ENCODE data around the gene IPO11. TPM values are rescaled to one million over a fixed set of nuclear protein-coding genes. Genes with fewer than 3 reads are reported as not detected.

The IPO11 gene
- total and polyA plus RNA-seq, 2 experiments from 2014 or later: 18.7 to 64.7 TPM

GRCh38 chr5:62498961-62499360 is 86.4 kb downstream of the IPO11 start (continued):
- no peak for TF ChIP-seq ZNF114 (CRISPR knock-in tag; IDR thresholded peaks at IDR 0.05)

GRCh38 chr5:62499756-62500155 is 87.2 kb downstream of the IPO11 start:
- Histone ChIP-seq H3K4me1 (ENCODE audit: insufficient read depth) (peaks cover 6% of the 10 kb centered on the region), H4K20me1 (replicated peaks; ENCODE audit: insufficient read depth) (no peaks in the 10 kb centered on the region), H3K9me2 (ENCODE audit: insufficient read depth) (no peaks in the 10 kb centered on the region), H3K4me2 (no peak overlapping the region), H3F3A (replicated peaks; ENCODE audit: low read depth) (no peaks in the 10 kb centered on the region), H3K79me2 (replicated peaks; ENCODE audit: insufficient read depth) (no peaks in the 10 kb centered on the region; the same call in 1 of the 2 replicates), H2AFZ (no peak overlapping the region), H3K36me3 (ENCODE audit: insufficient read depth) (peaks cover 7% of the 10 kb centered on the region), H3K4me3 (no peak overlapping the region), H3K27me3 (ENCODE audit: insufficient read depth) (no peaks in the 10 kb centered on the region), H3K27ac (ENCODE audit: low read depth) (no peak overlapping the region)
- Mint-ChIP-seq H3K4me3 (no peak overlapping the region), H3K27ac (peak overlapping the region; percentile 64; the same call in 1 of the 2 replicates), H3K27me3 (ENCODE audit: insufficient read depth, low read depth, poor library complexity) (no peaks in the 10 kb centered on the region), H3K9me3 (no peaks in the 10 kb centered on the region), H3K4me1 (peaks cover 19% of the 10 kb centered on the region), H3K36me3 (ENCODE audit: low read depth) (peaks cover 12% of the 10 kb centered on the region; the same call in 2 of the 3 replicates)
- no peak for ATAC-seq
- TF ChIP-seq EZH2 (IDR thresholded peaks at IDR 0.05; ENCODE audit: low read depth, unreplicated experiment) (no peak), ETS1 (IDR thresholded peaks at IDR 0.05) (no peak), CREB1 (CRISPR knock-in tag; IDR thresholded peaks at IDR 0.05; ENCODE audit: low read depth) (no peak), NANOG (IDR thresholded peaks at IDR 0.05; ENCODE audit: borderline replicate concordance) (no peak), REST (IDR thresholded peaks at IDR 0.05; ENCODE audit: unreplicated experiment) (no peak), STAT1 (IDR thresholded peaks at IDR 0.05; ENCODE audit: unreplicated experiment) (no peak), ZNF331 (CRISPR knock-in tag; IDR thresholded peaks at IDR 0.05; ENCODE audit: low read depth) (no peak)
- DNase-seq (ENCODE audit: low spot score): no peak

GRCh38 chr5:62502456-62503101 is 90.0 kb downstream of the IPO11 start:
- Histone ChIP-seq H3F3A (replicated peaks; ENCODE audit: low read depth) (no peaks in the 10 kb centered on the region), H3K36me3 (ENCODE audit: insufficient read depth) (peaks cover 5% of the 10 kb centered on the region; the same call in 1 of the 2 replicates), H3K4me2 (no peak overlapping the region), H3K27me3 (ENCODE audit: insufficient read depth) (no peaks in the 10 kb centered on the region), H4K20me1 (replicated peaks; ENCODE audit: insufficient read depth) (no peaks in the 10 kb centered on the region), H3K9me2 (ENCODE audit: insufficient read depth) (no peaks in the 10 kb centered on the region), H3K27ac (ENCODE audit: low read depth) (no peak overlapping the region), H2AFZ (no peak overlapping the region), H3K4me3 (no peak overlapping the region), H3K79me2 (replicated peaks; ENCODE audit: insufficient read depth) (no peaks in the 10 kb centered on the region; the same call in 1 of the 2 replicates), H3K4me1 (ENCODE audit: insufficient read depth) (no peaks in the 10 kb centered on the region; the same call in 1 of the 2 replicates)
- no peak for DNase-seq (ENCODE audit: low spot score)
- Mint-ChIP-seq H3K27me3 (ENCODE audit: insufficient read depth, low read depth, poor library complexity) (no peaks in the 10 kb centered on the region), H3K27ac (no peak overlapping the region), H3K9me3 (no peaks in the 10 kb centered on the region), H3K36me3 (ENCODE audit: low read depth) (peaks cover 14% of the 10 kb centered on the region; the same call in 2 of the 3 replicates), H3K4me3 (no peak overlapping the region), H3K4me1 (0 out of 3 replicates have a peak, but pooled peaks cover 7% of the 10 kb centered on the region)
- ATAC-seq: no peak
- no peak for TF ChIP-seq ZNF462 (CRISPR knock-in tag; IDR thresholded peaks at IDR 0.05)
- TF ChIP-seq STAT1 (IDR thresholded peaks at IDR 0.05; ENCODE audit: unreplicated experiment): no peak

Data from GM23338 (cell line).